Progenitor cell of endocrine pancreas (in vitro differentiated cells): ENCODE measurements around the gene RBFOX2. TPM values are rescaled to one million over a fixed set of nuclear protein-coding genes. Genes with fewer than 3 reads are reported as not detected.

Experiments
- DNase-seq: peaks from one replicate; pipeline ENCODE4 v3.0.0; 2021; ENCODE audit warnings: low spot score; ENCODE audit not compliant: unreplicated experiment
- H3K27ac Mint-ChIP-seq: 2 replicates; pipeline ENCODE4 v1.8.0; 2021; ENCODE audit warnings: mild to moderate bottlenecking, moderate library complexity, mixed read lengths
- H3K27me3 Mint-ChIP-seq: 2 replicates; pipeline ENCODE4 v1.8.0; 2021; ENCODE audit warnings: mixed read lengths
- H3K36me3 Mint-ChIP-seq: 2 replicates; pipeline ENCODE4 v1.8.0; 2022; ENCODE audit warnings: mixed read lengths; ENCODE audit not compliant: insufficient read depth
- H3K4me1 Mint-ChIP-seq: 2 replicates; pipeline ENCODE4 v1.8.0; 2021; ENCODE audit warnings: low read depth, mixed read lengths
- H3K4me3 Mint-ChIP-seq: 2 replicates; pipeline ENCODE4 v1.8.0; 2021; ENCODE audit warnings: low read depth, mild to moderate bottlenecking, moderate library complexity, mixed read lengths
- H3K9me3 Mint-ChIP-seq: 2 replicates; pipeline ENCODE4 v1.8.0; 2021; ENCODE audit warnings: low read depth, mixed read lengths
- total RNA-seq: library from RNA; stranded (reverse); gene quantifications from 2 replicates; pipeline ENCODE4 v1.2.1, GENCODE V29; 2021
- TF ChIP-seq, protein P1 (sequence below): fragments of 200-600 bp; sonication (generic); IDR thresholded peaks from one replicate; pipeline ENCODE4 v1.5.0; 2021; ENCODE audit warnings: antibody characterized with exemption, mild to moderate bottlenecking; ENCODE audit not compliant: unreplicated experiment

Gene RBFOX2
- total RNA-seq, 1 donor from 2014 or later: 140 TPM

DNA sequence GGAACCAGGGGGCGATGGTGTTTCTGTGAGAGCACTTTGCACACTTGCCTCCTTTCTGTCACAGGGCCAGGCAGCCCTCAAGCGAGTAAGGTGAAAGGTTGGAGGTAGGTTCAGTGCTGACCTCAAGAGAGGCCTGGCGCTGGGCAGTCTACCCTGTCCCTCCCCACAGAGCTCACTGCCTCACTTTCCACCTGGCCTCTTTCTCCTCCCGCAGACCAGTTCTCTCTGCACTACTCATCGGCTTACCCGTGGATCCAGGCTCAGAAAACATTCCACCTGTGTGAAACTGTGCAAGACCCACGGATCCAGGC, 294.2 kb downstream of the RBFOX2 start:
- Mint-ChIP-seq H3K9me3 (no peaks in the 10 kb centered on the region), H3K27ac (no peak overlapping the region), H3K27me3 (no peaks in the 10 kb centered on the region), H3K4me3 (no peak overlapping the region), H3K36me3 (peaks cover 25% of the 10 kb centered on the region), H3K4me1 (no peaks in the 10 kb centered on the region)
- DNase-seq: no peak
- TF ChIP-seq, protein P1, sequence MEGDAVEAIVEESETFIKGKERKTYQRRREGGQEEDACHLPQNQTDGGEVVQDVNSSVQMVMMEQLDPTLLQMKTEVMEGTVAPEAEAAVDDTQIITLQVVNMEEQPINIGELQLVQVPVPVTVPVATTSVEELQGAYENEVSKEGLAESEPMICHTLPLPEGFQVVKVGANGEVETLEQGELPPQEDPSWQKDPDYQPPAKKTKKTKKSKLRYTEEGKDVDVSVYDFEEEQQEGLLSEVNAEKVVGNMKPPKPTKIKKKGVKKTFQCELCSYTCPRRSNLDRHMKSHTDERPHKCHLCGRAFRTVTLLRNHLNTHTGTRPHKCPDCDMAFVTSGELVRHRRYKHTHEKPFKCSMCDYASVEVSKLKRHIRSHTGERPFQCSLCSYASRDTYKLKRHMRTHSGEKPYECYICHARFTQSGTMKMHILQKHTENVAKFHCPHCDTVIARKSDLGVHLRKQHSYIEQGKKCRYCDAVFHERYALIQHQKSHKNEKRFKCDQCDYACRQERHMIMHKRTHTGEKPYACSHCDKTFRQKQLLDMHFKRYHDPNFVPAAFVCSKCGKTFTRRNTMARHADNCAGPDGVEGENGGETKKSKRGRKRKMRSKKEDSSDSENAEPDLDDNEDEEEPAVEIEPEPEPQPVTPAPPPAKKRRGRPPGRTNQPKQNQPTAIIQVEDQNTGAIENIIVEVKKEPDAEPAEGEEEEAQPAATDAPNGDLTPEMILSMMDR: no peak

DNA sequence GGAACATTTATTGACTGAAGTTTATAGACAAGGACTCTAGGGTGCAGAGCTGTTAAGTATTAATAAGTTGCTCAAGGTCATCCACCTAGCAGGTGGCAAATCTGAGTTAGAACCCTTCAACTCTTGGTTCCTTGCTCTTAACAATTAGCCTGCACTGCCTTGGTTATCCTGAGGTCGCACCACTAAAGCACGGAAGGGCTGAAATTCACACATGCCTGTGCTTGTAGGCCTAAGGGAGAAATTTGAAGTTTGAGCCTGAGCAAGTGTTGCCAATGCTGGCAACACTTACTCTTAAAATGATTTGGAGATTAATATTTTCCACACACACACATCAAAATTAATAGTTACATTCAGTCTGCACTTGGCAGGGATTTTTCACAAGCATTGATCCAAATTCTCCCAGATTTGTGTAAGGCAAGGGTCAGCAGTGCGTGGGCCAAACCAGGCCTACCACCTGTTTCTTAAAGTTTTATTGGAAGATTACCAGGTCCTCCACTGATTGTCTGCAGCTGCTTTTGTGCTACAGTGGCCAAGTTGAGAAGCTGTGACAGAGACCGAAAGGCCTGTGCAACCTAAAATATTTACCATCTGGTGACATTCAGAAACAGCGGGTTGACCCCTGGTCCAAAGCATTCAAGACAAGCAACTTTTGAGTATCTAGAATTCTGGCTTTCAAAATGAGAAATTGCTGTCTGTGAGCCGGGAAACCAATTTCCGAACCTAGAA, 294.7 kb downstream of the RBFOX2 start:
- Mint-ChIP-seq H3K27ac (no peak overlapping the region), H3K36me3 (peaks cover 23% of the 10 kb centered on the region), H3K9me3 (no peaks in the 10 kb centered on the region), H3K4me1 (no peaks in the 10 kb centered on the region), H3K4me3 (no peak overlapping the region), H3K27me3 (no peaks in the 10 kb centered on the region)
- DNase-seq: no peak
- TF ChIP-seq, protein P1: no peak

DNA sequence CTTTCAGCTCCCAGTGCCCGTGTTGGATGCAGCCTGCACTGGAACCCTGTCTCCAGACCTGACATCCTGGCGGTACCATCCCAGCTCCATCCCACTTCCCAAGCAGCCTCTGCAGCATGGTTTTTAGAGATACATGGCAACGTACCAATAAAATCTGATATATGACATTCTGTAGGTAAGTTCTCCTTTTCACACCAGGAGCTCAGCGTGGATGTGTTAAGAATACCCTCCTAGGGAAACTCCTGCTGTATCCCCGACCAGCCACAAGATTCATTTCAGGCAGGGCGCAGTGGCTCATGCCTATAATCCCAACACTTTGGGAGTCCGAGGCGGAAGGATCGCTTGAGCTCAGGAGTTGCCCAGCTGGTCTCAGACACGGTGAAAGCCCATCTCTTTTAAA, 295.6 kb downstream of the RBFOX2 start:
- no peak overlapping the region for H3K4me3 Mint-ChIP-seq
- H3K36me3 Mint-ChIP-seq: peaks cover 16% of the 10 kb centered on the region
- H3K9me3 Mint-ChIP-seq: no peaks in the 10 kb centered on the region
- TF ChIP-seq, protein P1: no peak
- no peak overlapping the region for H3K27ac Mint-ChIP-seq
- no peak for DNase-seq
- H3K4me1 Mint-ChIP-seq: no peaks in the 10 kb centered on the region
- H3K27me3 Mint-ChIP-seq: no peaks in the 10 kb centered on the region

DNA sequence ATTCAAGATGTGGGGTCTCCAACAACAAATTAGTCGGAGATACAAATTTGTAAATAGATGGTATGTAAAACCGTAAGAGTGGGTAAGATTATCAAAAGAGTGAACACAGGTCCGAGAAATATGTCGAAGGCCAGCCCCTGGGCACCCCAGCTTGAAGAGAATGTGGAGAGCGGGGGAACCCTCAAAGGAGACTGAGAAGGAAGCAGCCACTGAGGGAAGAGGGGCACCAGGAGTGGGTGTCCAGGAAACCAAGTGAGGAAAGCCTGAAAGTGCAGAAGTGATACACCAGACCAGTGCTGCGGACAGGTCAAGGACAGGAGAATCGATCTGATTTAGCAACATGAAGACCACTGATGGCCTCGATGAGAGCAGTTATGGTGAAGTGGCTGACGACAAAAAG, 296.5 kb downstream of the RBFOX2 start:
- TF ChIP-seq, protein P1: no peak

DNA sequence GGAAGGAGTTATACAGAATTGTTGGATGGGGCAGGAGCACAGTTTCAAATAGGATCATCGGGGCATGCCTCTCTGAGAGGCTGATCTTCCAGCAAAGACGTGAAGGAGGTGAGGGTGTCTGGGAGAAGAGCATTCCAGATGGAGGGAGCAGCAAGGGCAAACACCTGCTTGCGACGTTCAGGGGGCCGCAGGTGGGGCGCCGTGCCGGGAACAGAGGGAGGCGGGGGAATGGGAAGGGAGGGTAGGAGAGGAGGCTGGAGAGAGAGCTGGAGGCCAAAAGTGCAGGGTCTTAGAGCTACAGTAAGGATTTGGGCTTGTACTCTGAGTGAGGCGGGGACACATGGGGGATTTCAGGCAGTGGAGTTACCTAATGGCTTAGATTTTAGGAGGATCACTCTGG, 297.3 kb downstream of the RBFOX2 start:
- DNase-seq: no peak
- Mint-ChIP-seq H3K4me3 (no peak overlapping the region), H3K27ac (no peak overlapping the region), H3K27me3 (no peaks in the 10 kb centered on the region), H3K36me3 (peaks cover 6% of the 10 kb centered on the region), H3K4me1 (no peaks in the 10 kb centered on the region), H3K9me3 (no peaks in the 10 kb centered on the region)
- TF ChIP-seq, protein P1: no peak

More for the DNA sequence above, 296.5 kb downstream of the RBFOX2 start:
- no peak overlapping the region for H3K4me3 Mint-ChIP-seq
- H3K27ac Mint-ChIP-seq: no peak overlapping the region
- DNase-seq: no peak
- H3K9me3 Mint-ChIP-seq: no peaks in the 10 kb centered on the region
- H3K27me3 Mint-ChIP-seq: no peaks in the 10 kb centered on the region
- H3K36me3 Mint-ChIP-seq: peaks cover 11% of the 10 kb centered on the region
- no peaks in the 10 kb centered on the region for H3K4me1 Mint-ChIP-seq
